C1 segment of cervical spinal cord (tissue), 14 donors: ENCODE data around the gene PRKCH.
"Not testable (repeated sequence)": the region's sequence is repeated elsewhere in the genome, so short reads cannot be mapped to it uniquely, and the experiment has no call there.

Experiments used
- DNase-seq, 14 donors: peaks; one replicate each; lab custom pipeline; 2025; lab: John Stamatoyannopoulos, UW

The PRKCH gene

DNA sequence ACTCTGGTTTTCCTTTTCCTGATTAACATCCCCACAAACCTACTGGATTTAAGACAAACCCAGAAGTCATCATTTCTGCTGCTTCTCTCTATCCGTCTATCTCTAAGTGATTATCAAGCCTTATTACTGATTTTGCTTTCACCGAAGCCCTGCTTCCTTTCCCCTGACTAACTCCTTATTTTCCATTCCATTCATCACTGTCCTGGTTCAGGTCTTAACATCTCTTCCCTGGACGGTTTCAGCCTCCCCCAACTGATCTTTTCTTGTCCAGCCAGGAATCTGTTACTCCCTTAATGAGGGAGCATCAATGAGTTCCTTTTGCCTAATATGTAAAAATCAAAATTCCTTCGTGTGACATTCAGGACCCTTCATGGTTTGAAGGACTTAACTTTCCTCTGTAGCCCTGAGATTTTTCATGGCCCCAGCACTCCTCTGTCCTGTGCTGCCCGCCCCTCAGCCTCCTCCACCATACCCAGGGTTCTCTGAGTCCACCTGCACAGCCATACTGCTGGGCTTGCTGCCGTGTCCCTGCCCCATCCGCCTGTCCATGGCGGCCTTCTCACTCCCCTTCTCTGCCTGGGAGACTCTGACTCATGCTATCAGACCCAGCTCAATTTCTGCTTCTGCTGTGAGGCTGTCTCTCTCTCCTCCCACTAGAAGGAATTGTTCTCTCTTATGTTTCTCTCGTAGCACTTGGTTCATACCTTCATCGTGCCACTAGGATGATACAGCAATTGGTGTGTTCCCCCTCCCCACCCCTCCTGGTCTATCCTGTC is 206.1 kb downstream of the PRKCH start:
- peak in 1 of 14 donors; percentile 28 for DNase-seq

DNA sequence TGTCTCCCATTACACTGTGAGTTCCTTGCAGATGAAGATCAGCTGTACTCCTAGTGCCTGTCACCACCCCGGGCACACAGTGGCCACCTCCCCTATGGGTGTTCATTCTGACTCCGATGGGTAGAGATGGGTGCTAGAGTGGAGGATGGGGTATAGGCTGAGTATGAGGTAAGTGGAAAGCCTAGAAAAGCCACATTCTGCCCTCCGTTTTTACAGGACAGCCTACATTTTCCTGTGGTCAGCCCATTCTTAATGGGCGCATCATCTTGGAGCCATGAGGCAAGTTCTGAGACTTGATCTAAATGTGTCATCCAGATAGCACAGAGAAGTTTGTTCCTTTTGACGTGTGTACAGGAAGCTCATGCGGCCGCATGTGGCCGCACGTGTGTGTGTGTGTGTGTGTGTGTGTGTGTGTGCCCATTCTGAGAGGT is 207.2 kb downstream of the PRKCH start:
- DNase-seq, result no peak

DNA sequence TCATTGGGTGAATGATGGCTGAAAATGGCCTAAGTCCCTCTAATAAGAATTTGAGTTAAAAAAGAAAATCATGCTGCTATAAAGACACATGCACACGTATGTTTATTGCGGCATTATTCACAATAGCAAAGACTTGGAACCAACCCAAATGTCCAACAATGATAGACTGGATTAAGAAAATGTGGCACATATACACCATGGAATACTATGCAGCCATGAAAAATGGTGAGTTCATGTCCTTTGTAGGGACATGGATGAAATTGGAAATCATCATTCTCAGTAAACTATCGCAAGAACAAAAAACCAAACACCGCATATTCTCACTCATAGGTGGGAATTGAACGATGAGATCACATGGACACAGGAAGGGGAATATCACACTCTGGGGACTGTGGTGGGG is 208.0 kb downstream of the PRKCH start:
- not testable (repeated sequence) for DNase-seq

DNA sequence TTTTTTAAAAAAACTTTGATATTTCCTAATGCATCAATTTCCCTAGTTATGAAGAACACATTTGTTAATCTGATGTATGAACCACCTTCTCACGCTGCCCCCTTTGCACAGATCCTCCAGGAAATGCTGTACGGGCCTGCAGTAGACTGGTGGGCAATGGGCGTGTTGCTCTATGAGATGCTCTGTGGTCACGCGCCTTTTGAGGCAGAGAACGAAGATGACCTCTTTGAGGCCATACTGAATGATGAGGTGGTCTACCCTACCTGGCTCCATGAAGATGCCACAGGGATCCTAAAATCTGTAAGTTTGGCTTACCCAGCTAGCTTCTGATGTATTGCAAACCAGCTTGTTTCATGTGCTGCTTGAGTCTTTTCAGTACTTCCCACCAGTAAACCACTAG is 208.9 kb downstream of the PRKCH start:
- DNase-seq, result no peak

DNA sequence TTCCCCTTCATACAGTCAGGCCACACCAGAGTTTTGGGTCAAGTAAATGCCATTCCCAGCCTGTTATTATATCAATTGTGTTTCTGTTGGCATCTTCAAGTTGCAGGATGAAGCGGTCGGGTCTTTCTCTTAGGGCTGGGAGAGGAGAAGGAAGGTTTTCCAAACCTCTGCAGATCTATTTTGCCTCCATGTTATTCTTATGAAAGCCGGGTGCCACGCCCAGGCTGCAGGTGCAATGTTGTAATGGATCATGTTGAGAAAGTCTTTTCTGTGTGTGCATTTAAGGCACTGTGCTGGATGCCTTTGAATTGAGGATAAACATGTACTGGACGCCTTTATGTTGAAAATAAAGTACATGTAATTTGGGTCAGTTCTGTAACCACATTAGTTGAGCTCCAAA is 209.5 kb downstream of the PRKCH start:
- no peak for DNase-seq

DNA sequence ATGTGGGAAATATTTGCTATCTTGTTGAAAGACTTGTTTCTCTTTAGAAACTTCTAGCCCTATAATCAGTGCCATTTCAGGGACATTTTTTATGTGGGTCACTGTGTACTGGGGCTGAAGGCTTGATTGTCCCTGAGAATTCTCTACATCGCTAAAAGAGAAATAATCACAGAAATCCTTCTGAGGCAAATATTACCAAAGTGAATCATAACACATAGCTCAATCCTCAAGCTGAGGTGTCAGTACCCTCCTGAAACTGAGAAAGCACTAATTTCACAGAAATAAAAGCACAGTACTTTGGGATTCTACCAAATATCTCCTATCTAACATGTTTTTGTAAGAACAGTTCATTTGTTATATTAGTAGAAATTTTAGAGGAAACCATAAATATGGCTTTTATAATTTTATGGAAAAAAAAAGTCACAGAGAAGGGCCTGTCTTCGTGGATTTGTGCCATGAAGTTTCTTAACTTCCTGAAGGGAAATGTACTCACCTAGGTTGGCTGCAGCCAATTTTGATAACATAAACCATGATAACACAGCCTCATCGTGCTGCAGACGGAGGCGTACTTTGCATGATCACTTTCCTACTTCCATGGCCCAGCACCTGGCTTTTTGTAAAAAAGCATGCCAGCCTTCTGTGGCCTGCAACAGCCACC is 210.2 kb downstream of the PRKCH start:
- DNase-seq, result no peak

DNA sequence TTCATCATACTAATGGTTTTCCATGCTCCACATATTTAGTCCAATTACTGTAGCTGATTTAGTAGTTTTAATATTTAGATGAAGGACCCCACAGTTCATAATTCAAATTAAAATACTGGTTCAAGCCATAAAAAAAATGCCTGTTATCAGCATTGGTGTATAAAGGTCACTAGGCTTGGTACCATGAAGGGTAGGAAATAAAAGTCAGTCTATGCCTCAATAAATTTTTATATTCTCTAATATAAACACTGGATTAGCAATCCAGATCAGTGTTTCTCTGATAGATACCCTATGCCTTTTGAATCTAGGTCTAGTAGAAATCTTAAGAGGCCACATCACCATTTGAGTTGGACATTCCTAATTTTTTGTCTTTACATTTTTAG is 210.7 kb downstream of the PRKCH start:
- DNase-seq, result no peak

DNA sequence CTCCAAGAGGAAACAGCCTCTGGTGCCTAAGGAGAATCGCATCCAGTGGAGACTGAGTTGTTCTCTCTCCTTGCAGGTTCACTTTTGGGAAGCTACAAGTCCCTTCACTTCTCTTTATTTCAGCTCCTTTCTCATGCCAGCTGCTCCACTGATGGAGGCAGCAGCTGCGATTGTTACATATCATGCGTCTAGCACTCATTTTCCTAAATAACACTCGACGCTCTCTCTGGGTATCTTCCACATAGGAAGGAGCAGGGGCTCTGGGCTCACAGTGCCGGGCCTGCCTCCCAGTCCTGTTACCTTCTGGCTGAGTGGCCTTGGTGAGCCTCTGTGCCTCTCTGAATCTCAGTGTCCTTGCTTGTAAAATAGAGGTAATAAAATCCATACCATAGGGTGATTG is 211.4 kb downstream of the PRKCH start:
- DNase-seq, result no peak

DNA sequence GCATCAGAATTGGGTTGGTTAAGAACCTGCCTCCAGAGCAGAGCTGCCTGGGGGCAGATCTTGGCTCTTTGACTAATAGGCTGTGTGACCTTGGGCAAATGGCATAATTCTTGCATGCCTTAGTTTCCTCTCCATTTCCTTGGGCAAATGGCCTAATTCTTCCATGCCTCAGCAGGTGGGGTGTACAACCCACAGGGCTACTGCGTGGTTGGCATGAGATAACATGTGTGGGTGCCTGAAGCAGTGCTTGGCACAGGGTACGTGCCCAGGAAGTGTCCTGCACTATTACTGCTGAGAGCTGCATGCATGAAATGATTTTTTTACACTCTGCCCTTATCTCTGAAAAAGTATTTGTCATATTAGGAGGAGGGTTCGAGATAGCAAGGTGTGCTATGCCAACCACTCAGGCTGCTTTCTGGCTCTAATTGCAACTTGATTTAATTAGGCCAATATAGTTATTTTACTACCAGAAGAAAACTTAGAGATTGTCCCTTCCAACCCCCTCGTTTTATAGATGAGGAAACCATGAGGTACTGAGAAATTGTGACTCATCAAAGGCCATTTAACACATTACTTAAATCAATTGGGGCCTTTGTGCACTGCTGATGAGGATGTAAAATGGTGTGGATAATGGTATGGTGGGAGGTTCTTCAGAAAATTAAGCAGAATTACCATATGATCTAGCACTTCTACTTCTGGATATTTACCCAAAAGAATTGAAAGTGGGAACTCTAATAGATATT is 212.3 kb downstream of the PRKCH start:
- no peak for DNase-seq

DNA sequence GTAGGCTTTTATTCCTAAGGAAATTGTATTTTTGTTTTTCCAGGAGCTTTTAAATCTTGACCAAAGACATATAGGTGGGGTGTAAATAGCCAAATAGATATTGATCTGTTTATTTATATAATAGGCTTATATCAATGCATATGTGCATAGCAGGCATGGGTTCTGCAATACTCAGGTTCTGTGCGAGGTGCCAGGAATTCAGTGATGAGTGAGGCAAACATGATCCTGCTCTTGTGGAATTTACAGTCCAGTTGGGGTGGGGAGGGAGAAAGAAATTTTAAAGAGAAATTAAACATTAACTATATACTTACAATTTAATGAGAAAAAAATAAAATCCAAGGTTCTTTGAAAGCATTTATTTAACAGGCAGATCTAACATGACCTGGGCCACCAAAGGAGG is 213.7 kb downstream of the PRKCH start:
- no peak for DNase-seq

DNA sequence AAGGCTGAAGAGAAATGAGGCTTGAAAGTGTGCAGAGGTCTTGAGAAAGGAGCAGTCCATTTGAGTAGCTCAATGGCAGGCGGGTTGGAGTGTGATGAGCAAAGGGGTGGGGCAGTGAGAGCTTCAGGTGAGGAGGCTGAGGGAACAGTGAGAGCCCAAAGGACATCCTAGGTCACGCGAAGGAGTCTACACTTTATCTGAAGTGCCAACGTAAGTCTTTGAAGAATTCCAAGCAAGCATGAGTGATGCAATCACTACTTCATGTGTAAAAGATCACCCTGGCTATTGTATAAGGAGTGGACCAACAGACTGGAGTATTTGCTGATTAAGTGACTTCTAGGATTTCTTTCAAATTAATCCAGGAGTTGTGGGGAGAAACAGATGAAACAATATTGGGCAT is 214.1 kb downstream of the PRKCH start:
- DNase-seq, result no peak

DNA sequence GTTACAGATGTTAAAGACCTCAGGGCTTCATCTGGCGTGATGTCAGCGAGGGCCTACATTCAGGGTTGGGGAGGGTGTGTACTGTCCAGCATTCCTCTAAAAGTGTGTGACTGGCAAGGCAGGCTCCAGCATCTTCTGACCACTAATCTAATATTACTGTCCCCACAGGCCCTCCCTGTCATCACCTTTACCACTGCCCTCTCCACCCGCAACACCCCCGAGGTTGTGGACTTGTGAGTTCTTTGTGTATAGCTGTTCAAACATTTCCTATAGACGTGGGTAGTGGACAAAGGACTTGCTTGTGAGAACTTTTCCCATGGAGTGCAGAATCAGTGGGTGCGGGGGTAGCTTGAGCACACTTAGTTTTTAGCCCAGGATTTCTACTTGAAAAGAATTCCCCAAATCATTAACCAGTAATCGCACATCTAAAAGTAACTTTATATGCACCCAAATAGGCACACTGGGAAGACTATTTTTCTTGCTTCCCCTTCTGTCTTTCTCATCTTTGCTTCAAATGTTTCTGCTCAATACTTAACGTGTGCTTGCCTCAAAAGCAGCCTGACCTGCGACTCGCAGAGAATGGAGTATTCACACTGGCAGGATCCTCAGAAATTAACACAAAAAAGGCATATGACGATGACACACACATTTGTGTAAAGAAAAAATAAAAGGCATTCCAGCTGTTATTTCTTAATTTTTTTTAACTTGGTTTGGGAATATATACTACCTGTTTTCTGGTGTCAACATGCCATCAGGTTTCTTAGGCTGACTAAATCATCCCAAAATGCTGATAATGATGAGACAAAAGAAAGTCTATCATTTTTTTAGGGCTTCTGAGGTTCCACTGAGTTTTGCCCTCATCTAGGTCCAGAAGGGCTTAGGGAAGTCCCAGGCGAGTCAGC is 215.5 kb downstream of the PRKCH start:
- no peak for DNase-seq

DNA sequence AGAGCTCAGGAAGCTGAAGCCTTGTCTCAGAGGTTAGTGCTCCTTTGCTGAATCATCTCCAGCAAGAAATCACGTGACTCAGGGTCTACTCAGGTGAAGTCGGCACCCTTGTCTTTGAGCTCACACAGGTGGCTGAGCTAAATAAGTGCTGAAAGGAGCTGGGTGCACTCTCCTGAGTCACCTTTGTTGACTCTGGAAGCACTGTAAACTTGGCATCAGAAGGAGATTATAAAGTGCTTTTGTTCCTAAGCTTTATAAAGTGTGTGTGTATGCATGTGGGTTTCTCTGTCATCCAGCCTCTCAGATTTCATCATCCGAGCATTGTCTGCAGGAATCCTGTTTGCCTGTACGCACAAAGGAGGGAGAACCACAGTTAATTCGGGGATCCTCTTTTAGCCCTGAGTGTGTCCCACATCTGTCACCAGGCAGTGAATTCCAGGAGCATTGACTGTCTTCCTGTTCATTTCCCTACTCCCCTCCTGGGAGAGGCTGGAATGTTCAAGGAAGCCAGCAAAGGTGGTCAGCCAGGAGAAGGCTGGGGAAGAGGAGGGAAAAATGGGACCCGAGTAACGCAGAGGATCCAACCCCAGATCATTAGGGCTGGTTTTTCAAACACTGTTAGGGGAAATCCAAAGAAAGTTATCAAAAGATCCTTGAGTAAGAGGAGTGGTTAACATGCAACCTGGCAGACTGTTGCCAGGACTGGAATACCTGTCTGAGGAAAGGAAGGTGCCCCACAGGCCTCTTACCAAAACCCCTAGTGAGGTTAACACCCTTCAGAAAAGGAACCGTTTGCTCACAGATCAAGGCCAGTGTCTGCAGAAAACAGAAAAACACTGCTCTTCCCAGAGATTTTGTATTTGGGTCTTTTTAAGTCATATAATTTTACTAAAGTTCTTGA is 216.4 kb downstream of the PRKCH start:
- DNase-seq, result no peak

DNA sequence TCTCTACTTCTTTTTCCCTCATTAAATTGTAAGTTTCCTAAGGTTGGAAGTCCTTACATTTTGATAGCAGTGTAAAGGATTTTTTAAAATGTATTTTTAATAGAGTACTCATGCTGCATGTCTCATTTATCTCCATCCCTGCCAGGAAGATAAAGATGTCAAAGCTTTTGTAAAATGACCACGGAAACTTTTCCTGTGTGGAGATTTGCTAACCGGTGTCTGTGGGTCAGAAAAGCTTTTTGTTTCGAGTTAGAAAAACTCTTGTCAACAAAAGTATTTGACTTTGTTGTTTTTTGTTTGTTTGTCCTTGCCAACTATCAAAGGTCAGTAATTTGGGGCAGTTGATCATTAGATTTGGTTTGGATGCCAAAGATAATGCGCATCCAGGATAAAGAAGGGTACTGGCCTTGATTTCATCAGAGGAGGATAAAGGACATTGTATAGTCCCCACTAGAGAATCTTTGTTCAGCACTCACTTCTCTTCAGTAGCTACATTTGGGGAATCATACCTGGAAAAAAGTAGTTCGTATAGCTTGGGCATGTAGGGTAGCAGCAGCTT is 217.2 kb downstream of the PRKCH start:
- no peak for DNase-seq

DNA sequence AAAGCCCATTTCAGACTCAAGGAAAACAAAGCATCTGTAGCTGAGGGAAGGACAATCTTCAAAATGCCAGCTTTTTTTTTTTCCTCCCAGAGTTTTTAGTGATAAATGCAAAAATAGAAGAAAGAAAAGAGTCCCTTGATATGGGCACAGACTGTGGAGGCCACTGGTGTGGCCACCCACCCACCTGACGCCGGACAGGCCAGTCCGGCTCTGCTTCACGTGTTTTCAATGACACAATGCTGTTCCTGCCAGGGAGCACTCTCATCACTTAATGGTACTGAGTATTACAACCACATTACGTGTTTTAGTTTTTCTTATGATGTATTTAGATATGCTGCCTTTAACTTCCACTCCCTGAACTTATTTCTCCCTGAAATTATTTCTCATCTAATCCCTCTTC is 218.3 kb downstream of the PRKCH start:
- no peak for DNase-seq

DNA sequence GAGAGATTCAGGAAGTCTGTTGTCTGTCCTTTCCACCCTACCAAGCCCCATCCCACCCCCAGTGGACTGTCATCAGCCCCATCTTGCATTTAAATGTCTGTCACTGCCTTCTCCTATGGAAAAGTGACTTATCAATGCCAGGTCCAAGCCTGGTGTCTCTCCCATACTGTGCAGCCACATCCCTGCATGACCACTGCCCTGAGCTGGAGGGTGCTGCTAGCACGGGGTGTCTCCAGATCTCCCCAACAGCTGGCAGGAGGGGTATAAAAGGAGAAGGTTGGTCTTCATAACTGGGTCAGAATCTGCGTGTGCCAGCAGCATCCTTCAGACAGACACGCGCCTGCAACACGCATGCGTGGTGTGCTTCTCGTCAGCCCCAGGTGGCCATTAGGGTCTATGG is 219.6 kb downstream of the PRKCH start:
- peak in 2 of 14 donors; percentile 11 to 12 for DNase-seq

DNA sequence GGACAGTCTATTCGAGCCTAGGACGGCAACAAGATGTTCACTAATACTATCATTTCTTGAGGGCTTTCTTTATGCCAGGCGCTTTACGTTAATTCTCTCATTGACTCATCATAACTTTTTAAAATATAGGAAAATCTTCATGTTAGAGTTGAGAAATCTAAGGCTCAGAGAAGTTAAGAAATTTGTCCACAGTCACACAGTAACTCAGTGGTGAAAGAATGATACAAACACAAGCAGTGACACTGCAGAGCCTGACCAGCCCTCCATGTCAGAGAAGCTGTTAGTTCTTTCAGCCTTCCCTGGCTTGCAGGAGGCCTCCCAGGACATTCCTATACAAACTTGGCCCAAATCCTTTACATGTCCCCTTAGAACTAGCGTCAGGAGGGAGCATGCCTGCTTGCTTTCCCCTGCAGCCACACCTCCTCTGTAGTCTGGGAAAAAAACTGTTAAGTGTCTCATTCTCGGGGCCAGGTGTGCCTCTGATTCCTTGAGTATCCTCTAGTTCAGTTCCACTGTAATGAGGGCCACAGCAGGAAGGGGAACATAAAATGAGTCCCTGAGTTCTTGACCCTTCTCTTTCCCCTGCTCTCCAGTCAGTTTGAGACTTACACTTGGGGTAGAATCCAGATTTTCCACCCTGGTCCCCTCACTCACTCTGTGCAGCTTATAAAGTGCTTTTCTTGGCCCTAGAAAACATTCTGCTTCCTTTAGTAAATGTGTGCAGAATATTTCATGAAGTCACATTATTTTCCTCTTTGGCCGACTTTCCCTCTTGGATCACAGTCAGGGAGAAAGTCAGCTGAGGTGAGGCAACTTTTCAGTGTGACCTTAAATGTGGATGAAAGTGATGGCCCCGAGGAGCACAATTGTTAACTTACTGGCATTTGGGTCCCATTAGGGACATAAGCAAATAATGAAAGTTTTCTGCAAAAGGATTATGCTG is 221.7 kb downstream of the PRKCH start:
- peak in 5 of 14 donors; percentile 16 to 46 (median 39) for DNase-seq

DNA sequence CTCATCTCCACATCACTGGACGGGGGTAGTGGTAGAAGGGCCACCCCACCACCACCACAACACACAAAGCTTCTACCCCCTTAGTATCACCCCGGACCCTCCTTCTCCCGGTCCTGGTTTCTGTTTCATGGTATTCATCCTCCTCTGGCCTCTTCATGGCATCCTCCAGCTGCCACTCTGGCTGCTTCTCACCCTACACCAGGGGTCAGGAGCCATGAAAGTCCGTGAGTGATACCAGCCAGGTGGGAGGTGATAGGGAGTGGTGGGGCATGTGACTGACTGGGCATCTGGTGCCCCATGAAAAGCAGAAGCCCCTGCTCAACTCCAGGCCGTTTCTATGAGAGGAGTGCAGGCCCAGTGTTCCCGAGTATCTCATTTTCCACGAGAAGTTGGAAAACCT is 222.6 kb downstream of the PRKCH start:
- DNase-seq, result peak in 1 of 14 donors; percentile 31
